Activated CD4-positive, alpha-beta T cell treated with anti-CD3 and anti-CD28 coated beads for 24 hours (primary cell): ENCODE data around the gene GPATCH8.
"Not testable (repeated sequence)": the region's sequence is repeated elsewhere in the genome, so short reads cannot be mapped to it uniquely, and the experiment has no call there.

Experiments used
- DNase-seq, 2 donors: peaks; one replicate each; pipeline ENCODE4 v3.0.0-alpha.2; 2020; ENCODE audit warnings: low read depth in 2 of 2

Gene GPATCH8

DNA sequence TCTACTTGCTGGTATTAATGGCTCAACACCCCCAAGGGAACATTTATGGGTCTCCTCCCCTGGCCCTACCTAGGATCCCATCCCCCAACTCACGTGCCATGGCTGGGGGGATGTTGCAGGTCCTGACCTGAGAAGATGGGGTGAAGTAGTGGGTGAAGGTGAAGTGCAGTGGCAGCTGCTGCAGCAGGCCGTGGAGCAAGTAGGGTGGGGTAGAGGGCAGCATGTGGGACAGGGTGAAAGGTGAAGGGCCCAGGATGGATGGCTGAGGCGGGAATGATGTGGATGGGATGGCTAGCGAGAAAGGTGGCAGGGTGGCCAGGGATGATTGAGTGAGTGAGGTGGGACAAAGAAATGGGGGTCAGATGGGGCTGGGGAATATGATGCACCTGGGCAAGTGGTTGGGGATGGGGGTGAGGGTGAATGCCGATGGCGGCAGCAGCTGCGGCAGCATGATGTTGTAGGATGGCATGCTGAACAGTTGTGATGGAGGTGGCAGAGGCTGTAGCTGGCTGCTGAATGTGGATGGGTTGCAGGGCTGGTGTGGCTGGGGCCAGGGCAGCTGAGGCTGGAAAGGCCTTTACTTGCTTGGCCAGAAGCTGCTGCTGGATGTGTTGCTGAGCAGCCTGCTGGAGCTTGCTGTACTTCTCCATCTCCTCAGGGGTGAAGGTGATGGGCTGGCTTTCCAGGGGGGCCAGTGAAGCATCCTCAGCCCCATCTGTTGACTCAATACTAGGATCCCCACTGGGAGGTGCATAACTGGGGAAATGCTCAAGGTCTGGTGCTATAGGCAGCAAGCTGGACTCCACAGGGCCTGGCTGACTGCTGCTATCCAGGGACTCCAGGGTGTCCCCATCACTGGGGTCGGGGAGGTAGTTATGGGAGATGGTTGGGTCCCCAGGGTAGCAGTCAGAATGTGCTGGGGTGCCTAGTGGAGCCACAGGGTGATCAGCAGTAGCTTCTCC lies 105.4 kb downstream of the GPATCH8 start:
- DNase-seq, result no peak

DNA sequence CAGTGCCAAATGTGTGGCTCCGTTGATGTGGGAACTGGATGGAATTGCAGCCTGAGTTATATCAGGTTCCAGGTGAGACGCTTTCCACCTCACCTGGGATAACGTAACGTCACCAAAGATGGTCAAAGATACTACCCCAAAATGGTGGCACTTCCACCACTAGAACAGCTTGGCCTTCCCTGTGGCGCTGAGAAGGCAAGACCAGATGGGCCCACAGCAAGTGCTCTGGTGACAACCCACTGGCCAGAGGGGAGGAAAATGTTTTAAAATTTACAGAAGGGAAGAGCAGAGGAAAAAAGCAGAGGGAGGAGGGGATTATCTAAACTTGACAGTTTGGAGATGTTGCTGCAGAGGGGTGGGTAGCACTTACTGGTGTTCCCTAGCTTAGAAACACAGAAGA lies 106.3 kb downstream of the GPATCH8 start:
- DNase-seq, result no peak

DNA sequence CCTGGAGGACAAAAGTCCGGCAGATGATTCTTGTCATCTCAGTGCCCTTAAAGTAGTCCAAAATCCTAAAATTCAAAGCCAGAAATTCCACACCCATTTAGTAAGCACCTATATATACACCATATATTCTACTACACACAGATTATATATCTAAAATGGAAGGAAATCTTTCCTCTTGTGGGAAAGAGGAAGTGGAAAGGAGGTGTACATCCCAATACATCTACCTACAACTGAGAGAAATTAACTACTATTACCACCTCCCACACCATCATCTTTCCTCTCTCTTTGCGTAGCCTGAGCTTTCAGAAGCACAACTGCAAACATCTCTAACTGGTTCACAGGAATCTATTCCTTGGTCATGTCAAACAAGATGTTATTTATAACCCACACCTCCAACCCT lies 108.4 kb downstream of the GPATCH8 start:
- no peak for DNase-seq

DNA sequence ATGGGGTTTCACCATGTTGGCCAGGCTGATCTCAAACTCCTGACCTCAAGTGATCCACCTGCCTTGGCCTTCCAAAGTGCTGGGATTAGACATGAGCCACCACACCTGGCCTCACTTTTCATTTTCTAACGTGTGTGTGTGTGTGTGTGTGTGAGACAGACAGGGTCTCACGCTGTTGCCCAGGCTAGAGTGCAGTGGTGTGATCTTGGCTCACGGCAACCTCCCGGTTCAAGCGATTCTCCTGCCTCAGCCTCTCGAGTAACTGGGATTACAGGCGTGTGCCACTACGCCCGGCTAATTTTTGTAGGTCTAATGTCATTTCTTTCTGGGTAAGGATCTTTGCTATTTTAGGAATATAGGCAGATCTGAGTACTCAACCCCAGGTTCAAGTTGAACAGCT lies 109.1 kb downstream of the GPATCH8 start:
- DNase-seq, result not testable (repeated sequence)

GRCh38 chr17:44390250-44390870 lies 112.8 kb downstream of the GPATCH8 start:
- no peak for DNase-seq

GRCh38 chr17:44389723-44390202 lies 113.4 kb downstream of the GPATCH8 start:
- no peak for DNase-seq

GRCh38 chr17:44389281-44389680 lies 113.9 kb downstream of the GPATCH8 start, which contains the start of gene ITGA2B:
Gene ITGA2B (minus strand): TSS chr17:44389649. CDS start chr17:44389473, 176 bp downstream.
- no peak for DNase-seq

DNA sequence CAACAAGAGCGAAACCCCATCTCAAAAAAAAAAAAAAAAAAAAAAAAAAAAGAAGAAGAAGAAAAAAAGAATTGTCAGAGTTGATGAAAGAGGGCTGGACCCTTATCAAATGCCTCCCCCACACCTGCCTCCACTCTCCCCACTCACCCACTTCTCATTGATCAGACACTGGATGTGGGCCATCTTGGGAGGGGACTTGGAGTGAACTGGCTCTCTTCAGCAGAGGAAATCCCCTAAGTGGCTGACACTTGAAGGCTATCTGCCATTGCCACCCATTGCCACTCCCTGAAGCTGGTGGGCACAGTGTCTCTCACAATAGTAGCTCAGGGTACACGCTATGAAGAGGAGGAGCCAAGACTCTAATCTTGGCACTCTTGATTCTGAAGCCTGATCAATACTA lies 115.4 kb downstream of the GPATCH8 start:
- DNase-seq, result no peak

GRCh38 chr17:44386182-44386525 lies 117.1 kb downstream of the GPATCH8 start:
- no peak for DNase-seq

DNA sequence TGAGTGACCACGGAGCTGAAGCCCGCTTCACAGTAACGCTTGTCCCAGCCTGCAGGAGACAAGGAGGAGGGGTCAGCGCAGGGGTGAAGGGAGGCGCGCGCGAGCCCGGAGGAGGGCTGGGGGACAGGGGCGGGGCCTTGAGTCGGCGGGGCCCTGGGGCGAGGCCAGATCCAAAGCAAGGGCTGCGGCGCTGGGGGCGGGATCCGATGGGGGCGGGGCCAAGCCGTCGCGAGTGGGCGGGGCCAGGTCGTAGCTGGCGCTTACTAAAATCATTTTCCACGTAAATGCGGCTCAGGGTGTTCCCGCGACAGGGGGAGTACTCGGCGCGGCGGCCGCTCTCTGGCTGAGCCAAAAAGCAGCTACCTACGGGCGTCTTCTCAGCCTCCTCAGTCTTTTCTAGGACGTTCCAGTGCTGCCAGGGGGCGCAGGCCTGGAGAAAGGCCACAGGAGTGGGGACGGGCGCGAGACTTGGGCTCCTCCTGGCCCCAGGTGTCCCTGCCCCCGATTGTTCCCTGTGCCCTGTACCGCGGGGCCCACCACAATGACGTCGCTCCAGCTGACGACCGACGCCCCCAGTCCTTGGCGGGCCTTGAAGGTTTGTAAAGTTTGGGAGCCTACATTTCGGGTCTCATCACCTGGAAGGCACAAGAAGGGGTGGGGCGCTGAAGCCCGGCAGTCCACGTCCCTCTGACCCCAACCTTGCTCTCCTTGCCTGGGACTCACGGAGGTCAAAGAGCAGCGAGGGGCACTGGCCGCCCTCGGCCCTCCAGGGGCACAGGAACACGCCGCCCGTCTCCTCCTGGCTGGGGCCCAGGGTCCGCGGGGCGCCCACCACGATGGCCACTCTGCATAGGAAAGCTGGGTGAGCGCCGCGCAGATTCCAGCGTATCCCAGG lies 117.7 kb downstream of the GPATCH8 start:
- DNase-seq, result peak; percentile 72 to 88

DNA sequence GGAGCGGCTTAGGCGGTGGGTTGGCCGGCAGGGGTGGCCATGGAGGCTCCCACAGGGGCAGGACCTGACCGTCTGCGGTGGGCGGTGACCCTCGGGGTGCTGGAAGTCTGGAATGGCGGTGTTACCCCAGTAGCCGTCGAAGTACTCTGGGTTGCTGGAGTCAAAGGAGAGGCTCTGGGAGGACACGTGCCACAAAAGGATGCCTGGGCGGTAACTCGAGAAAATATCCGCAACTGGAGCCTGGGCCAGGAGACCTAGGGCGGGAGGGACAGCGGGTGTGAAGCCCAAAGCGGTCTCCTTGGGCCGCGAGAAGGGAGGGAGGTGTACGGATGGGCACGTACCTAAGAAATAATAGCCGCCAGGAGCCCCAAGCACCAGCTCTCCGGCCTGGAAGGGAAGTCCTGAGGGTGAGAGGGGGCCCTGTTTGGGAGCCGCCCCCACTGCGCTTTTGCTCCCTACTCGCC lies 118.4 kb downstream of the GPATCH8 start:
- no peak for DNase-seq

DNA sequence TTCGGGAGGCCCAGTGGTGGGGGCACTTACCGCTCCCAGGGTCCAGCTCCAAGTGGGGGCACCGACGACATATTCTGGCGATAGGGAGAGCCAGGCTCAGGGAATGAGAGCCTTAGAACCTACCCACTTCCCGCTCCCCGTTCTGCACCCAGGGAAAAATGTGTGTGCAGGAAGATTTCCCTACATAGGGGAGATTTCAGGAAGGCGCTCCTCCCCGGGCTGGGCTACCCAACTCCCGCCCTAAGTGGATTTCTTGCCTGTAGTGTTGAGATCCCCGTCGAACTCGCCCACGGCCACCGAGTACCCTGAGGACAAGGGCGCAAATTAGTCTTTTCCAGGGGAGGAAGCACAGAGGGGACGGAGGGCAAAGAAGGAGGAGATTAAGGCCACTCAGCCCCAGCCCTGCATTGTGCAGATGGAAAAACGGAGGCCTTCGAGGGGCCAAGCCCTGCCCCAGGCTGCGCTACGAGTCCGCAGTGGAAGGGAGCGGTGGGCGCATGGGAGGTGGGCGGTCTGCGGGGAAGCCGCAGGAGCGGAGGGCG lies 118.9 kb downstream of the GPATCH8 start:
- no peak for DNase-seq

GRCh38 chr17:44383861-44384260 lies 119.3 kb downstream of the GPATCH8 start:
- DNase-seq, result no peak

DNA sequence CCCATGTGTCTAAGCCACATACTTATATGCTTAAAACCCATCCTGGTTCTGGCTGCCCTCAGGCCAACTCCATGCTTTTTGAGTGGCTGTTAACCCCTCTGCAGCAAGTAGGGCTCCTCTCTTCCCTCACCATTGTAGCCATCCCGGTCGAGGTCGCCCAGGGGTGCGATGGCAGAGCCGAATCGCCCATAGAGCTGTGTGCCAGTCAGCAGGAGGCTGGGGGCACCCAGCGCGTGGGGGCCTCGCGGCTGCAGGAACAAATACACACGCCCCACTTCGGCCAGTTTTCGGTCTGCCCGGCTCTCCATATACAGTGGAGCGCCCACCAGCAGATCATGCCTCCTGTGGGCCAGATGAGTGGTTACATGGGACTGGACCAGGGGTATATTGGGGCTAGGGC lies 119.8 kb downstream of the GPATCH8 start:
- no peak for DNase-seq

DNA sequence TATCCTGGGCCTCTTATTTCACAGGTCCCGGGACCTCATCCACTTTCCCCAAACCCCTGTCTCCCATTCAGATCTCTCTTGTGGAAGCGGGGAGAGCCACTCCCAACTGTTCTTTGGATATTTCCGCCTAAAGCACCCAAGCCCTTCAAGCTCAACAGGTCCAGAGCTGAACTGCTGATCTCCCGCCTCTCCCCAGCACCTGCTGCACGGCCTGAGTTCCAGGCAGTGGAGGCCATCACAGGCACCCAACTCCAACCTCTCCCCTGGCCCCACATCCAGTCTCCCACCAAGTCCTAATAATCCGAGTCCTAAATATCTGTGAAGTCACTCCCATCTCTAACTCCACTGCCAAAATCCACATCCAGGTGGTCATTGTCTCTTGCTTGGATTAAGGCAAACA lies 120.3 kb downstream of the GPATCH8 start:
- DNase-seq, result no peak

GRCh38 chr17:44381810-44382305 lies 121.3 kb downstream of the GPATCH8 start:
- DNase-seq, result no peak

GRCh38 chr17:44380767-44381166 lies 122.4 kb downstream of the GPATCH8 start:
- no peak for DNase-seq

DNA sequence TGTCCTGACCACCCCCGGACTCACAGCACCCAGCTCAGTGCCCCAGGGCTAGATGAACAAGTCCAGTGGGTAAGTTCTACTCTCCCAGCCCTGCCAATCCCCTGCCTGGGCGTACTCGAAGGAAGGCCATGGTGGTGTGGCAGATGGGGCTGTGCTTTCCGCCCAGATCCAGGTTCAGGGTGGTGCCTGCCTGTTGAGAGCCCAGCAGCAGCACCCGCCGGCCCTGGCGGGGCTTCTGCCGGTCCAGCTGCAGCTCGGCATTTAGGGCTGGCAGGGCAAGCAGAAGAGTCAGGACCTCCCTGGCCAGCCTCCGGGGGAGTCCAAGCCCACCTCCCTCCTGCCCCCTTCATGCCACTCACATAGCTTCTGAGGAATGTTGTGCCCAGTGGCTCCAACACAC lies 123.3 kb downstream of the GPATCH8 start:
- DNase-seq, result no peak

DNA sequence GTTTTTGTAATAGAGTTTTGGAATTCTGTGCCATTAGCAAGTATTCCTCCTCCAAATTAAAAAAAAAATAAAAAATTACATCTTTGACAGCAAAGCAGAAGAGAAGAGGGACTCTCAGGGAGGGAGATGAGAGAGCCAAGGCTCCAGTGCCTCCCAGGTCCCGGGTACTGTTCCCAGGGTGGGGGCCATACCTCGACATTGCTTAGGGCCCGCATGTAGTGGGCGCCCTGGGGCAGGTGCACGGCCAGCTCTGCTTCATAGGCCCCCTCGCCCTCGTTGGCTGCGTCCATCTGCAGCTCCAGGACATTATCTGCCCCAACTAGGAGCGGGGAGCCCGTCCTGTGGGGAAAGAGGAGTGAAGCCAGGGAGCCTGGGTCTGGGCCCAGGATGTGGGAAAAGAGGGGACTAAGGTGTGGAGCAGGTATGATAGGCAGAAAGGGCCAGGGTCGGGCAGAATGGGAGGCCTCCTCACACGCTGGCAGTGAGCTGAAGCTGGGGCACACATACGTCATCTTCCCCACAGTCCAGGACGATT lies 125.0 kb downstream of the GPATCH8 start:
- DNase-seq, result no peak

DNA sequence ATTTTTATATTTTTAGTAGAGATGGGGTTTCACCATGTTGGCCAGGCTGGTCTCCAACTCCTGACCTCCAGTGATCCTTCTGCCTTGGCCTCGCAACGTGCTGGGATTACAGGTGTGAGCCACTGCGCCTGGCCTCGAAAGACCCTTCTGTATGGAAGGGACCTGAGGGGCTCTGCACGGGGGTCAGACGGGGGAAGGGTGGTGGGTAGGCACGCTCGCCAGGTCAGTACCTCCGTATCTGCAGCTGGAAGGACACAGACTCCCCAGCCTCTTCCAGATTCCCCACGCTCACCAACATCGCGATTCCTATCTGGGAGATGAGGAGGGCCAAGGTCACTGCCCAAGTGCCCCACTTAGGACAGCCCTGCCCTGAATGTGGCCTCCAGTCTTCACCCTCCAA lies 126.4 kb downstream of the GPATCH8 start:
- no peak for DNase-seq

DNA sequence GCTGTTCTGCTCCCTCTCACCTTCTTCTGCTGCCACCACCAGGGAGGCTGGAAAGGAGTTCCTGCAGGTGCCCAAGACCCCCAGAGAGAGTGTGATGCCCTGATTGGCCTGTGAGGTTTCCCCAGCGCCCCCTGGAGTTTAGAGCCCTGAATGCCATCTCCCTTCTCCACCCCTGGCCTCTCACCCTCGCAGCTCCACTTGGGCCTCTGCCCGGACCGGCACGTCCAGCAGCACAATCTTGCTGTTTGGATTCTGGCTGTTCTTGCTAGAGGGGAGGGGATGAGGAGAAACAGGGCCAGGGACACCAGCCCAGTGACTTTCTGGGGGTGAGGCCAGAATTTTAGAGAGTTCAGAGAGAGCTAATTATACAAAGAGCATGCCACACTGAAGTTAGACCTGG lies 127.1 kb downstream of the GPATCH8 start:
- no peak for DNase-seq
